Neural progenitor cell (in vitro differentiated cells): ENCODE results near the gene C12orf76. TPM values are rescaled to one million over a fixed set of nuclear protein-coding genes. Genes with fewer than 3 reads are reported as not detected.

Experiments used
- DNase-seq: peaks from one replicate; pipeline ENCODE4 v3.0.0-alpha.2; 2016; ENCODE audit warnings: low spot score
- H2AFZ ChIP-seq: fragments of 200-600 bp; sonication (generic); replicated peaks from 2 replicates; pipeline ENCODE4 v1.6.1; 2016; ENCODE audit warnings: antibody characterized with exemption
- H3F3A ChIP-seq: fragments of 200-600 bp; sonication (generic); 2 replicates; pipeline ENCODE4 v1.6.1; 2016; ENCODE audit warnings: antibody characterized with exemption, low read depth
- H3K27ac ChIP-seq: fragments of 200-600 bp; sonication (generic); 2 replicates; pipeline ENCODE4 v1.5.1; 2016; ENCODE audit warnings: mild to moderate bottlenecking
- H3K27me3 ChIP-seq: fragments of 200-600 bp; sonication (generic); 2 replicates; pipeline ENCODE4 v1.6.1; 2016; ENCODE audit warnings: mild to moderate bottlenecking, moderate library complexity
- H3K36me3 ChIP-seq: fragments of 200-600 bp; sonication (generic); 2 replicates; pipeline ENCODE4 v1.5.1; 2016
- H3K4me1 ChIP-seq: fragments of 200-600 bp; sonication (generic); 2 replicates; pipeline ENCODE4 v1.6.1; 2016; ENCODE audit warnings: mixed run types
- H3K4me2 ChIP-seq: fragments of 200-600 bp; sonication (generic); 2 replicates; pipeline ENCODE4 v1.6.1; 2016
- H3K4me3 ChIP-seq: fragments of 200-600 bp; sonication (generic); 2 replicates; pipeline ENCODE4 v1.5.1; 2016
- H3K79me2 ChIP-seq: fragments of 200-600 bp; sonication (generic); 2 replicates; pipeline ENCODE4 v1.6.1; 2016; ENCODE audit warnings: low read depth
- H3K9ac ChIP-seq: fragments of 200-600 bp; sonication (generic); 2 replicates; pipeline ENCODE4 v1.6.1; 2016
- H3K9me3 ChIP-seq: fragments of 200-600 bp; sonication (generic); 2 replicates; pipeline ENCODE4 v1.5.1; 2016; ENCODE audit warnings: low read depth
- H4K20me1 ChIP-seq: fragments of 200-600 bp; sonication (generic); 2 replicates; pipeline ENCODE4 v1.6.1; 2016; ENCODE audit warnings: low read depth
- H3K27ac Mint-ChIP-seq: 3 replicates; pipeline ENCODE4 v1.8.0; 2021; ENCODE audit warnings: mixed read lengths
- H3K27me3 Mint-ChIP-seq: 2 replicates; pipeline ENCODE4 v1.8.0; 2022; ENCODE audit warnings: low read depth, mild to moderate bottlenecking, inconsistent platforms, moderate library complexity, mixed read lengths; ENCODE audit not compliant: insufficient read depth
- H3K36me3 Mint-ChIP-seq: 3 replicates; pipeline ENCODE4 v1.8.0; 2021; ENCODE audit warnings: mixed read lengths
- H3K4me1 Mint-ChIP-seq: 3 replicates; pipeline ENCODE4 v1.8.0; 2021; ENCODE audit warnings: mixed read lengths
- H3K4me3 Mint-ChIP-seq: 3 replicates; pipeline ENCODE4 v1.8.0; 2021; ENCODE audit warnings: mild to moderate bottlenecking, moderate library complexity, mixed read lengths
- H3K9me3 Mint-ChIP-seq: 3 replicates; pipeline ENCODE4 v1.8.0; 2020; ENCODE audit warnings: mixed read lengths
- CTCF ChIP-seq: fragments of 200-600 bp; sonication (generic); IDR thresholded peaks from 2 replicates; pipeline ENCODE4 v1.5.1; 2017; ENCODE audit warnings: antibody characterized with exemption, mild to moderate bottlenecking
- EZH2 ChIP-seq: fragments of 200-600 bp; sonication (generic); IDR thresholded peaks from 2 replicates; pipeline ENCODE4 v1.6.1; 2017; ENCODE audit warnings: antibody characterized with exemption, mild to moderate bottlenecking, moderate library complexity
- EZH2phosphoT487 ChIP-seq: fragments of 200-600 bp; sonication (generic); IDR thresholded peaks from 2 replicates; pipeline ENCODE4 v1.6.1; 2017; ENCODE audit warnings: antibody characterized with exemption
- total RNA-seq: library from RNA; depleted of rRNA; stranded (reverse); fragments of >200 nt; gene quantifications from 2 replicates; pipeline ENCODE4 v1.2.3, GENCODE V29; 2015; ENCODE audit warnings: low replicate concordance

The C12orf76 gene
- total RNA-seq, 1 donor from 2014 or later = 48.8 TPM

- Mint-ChIP-seq H3K4me1 (peaks cover 16% of the 10 kb centered on the region), H3K36me3 (peaks cover 20% of the 10 kb centered on the region), H3K27me3 (no peaks in the 10 kb centered on the region), H3K9me3 (no peaks in the 10 kb centered on the region), H3K4me3 (no peak overlapping the region), H3K27ac (no peak overlapping the region)
- H3K79me2 ChIP-seq = peaks cover 5% of the 10 kb centered on the region
- H3F3A ChIP-seq = no peaks in the 10 kb centered on the region
- no peak overlapping the region for H3K4me2 ChIP-seq
- peaks cover 6% of the 10 kb centered on the region for H4K20me1 ChIP-seq
- TF ChIP-seq CTCF = no peak
- TF ChIP-seq EZH2phosphoT487 = no peak
- TF ChIP-seq EZH2 = no peak
- H2AFZ ChIP-seq = no peak overlapping the region
- H3K4me1 ChIP-seq = peaks cover 6% of the 10 kb centered on the region
- DNase-seq = no peak
- H3K27ac ChIP-seq = no peak overlapping the region
- no peaks in the 10 kb centered on the region for H3K27me3 ChIP-seq
- H3K4me3 ChIP-seq = no peak overlapping the region
- H3K9ac ChIP-seq = no peak overlapping the region
- H3K9me3 ChIP-seq = no peaks in the 10 kb centered on the region
- H3K36me3 ChIP-seq = no peaks in the 10 kb centered on the region
These were observed 9.1 kb downstream of the C12orf76 start for GRCh38 chr12:110039085-110039807.

GRCh38 chr12:110038741-110039084 lies 9.6 kb downstream of the C12orf76 start:
- Histone ChIP-seq H3K4me1 (peaks cover 6% of the 10 kb centered on the region), H3K27me3 (no peaks in the 10 kb centered on the region), H3F3A (no peaks in the 10 kb centered on the region), H4K20me1 (peaks cover 6% of the 10 kb centered on the region), H3K27ac (no peak overlapping the region), H2AFZ (no peak overlapping the region), H3K36me3 (no peaks in the 10 kb centered on the region), H3K4me3 (no peak overlapping the region), H3K9me3 (no peaks in the 10 kb centered on the region), H3K9ac (no peak overlapping the region), H3K79me2 (peaks cover 5% of the 10 kb centered on the region), H3K4me2 (no peak overlapping the region)
- Mint-ChIP-seq H3K4me1 (peaks cover 16% of the 10 kb centered on the region), H3K27ac (no peak overlapping the region), H3K36me3 (peaks cover 20% of the 10 kb centered on the region), H3K9me3 (no peaks in the 10 kb centered on the region), H3K4me3 (no peak overlapping the region), H3K27me3 (no peaks in the 10 kb centered on the region)
- TF ChIP-seq EZH2phosphoT487 = no peak
- DNase-seq = no peak

- Histone ChIP-seq H4K20me1 (peaks cover 6% of the 10 kb centered on the region), H3K9ac (no peak overlapping the region), H3K4me3 (no peak overlapping the region), H2AFZ (no peak overlapping the region), H3K4me1 (peaks cover 6% of the 10 kb centered on the region), H3K27me3 (no peaks in the 10 kb centered on the region), H3K36me3 (no peaks in the 10 kb centered on the region), H3K4me2 (no peak overlapping the region), H3K79me2 (peaks cover 3% of the 10 kb centered on the region), H3K27ac (no peak overlapping the region), H3F3A (no peaks in the 10 kb centered on the region), H3K9me3 (no peaks in the 10 kb centered on the region)
- Mint-ChIP-seq H3K9me3 (no peaks in the 10 kb centered on the region), H3K4me3 (no peak overlapping the region), H3K4me1 (peaks cover 8% of the 10 kb centered on the region), H3K27me3 (no peaks in the 10 kb centered on the region), H3K36me3 (peaks cover 22% of the 10 kb centered on the region), H3K27ac (no peak overlapping the region)
- DNase-seq = no peak
- TF ChIP-seq EZH2 (no peak), CTCF (no peak), EZH2phosphoT487 (no peak)
These were observed 11.0 kb downstream of the C12orf76 start for GRCh38 chr12:110037315-110037714.

GRCh38 chr12:110035534-110036104 lies 12.7 kb downstream of the C12orf76 start:
- H3K27me3 ChIP-seq = no peaks in the 10 kb centered on the region
- Mint-ChIP-seq H3K36me3 (peaks cover 16% of the 10 kb centered on the region), H3K27ac (no peak overlapping the region), H3K9me3 (no peaks in the 10 kb centered on the region), H3K4me1 (peaks cover 8% of the 10 kb centered on the region), H3K4me3 (no peak overlapping the region), H3K27me3 (no peaks in the 10 kb centered on the region)
- H3K4me2 ChIP-seq = no peak overlapping the region
- no peak overlapping the region for H2AFZ ChIP-seq
- no peak overlapping the region for H3K9ac ChIP-seq
- no peaks in the 10 kb centered on the region for H3K36me3 ChIP-seq
- H4K20me1 ChIP-seq = peaks cover 6% of the 10 kb centered on the region
- H3K79me2 ChIP-seq = no peaks in the 10 kb centered on the region
- DNase-seq = no peak
- H3K4me3 ChIP-seq = no peak overlapping the region
- TF ChIP-seq EZH2phosphoT487 = no peak
- no peak for TF ChIP-seq CTCF
- TF ChIP-seq EZH2 = no peak
- peaks cover 6% of the 10 kb centered on the region for H3K4me1 ChIP-seq
- H3K27ac ChIP-seq = no peak overlapping the region
- H3F3A ChIP-seq = no peaks in the 10 kb centered on the region
- no peaks in the 10 kb centered on the region for H3K9me3 ChIP-seq
